Retina (tissue), 1 donor: ENCODE data around the gene ZBTB7C.
A peak's percentile ranks its signal among the peaks of the same experiment; 100 is the strongest.

Source experiments
- DNase-seq: peaks from one replicate; pipeline ENCODE4 v3.0.0-alpha.2; 2016

The ZBTB7C gene

GRCh38 chr18:48417985-48418384 is 8.8 kb upstream of the ZBTB7C start:
- no peak for DNase-seq

- no peak for DNase-seq
Measured at GRCh38 chr18:48413342-48413741, 4.2 kb upstream of the ZBTB7C start.

GRCh38 chr18:48412339-48412929 is 3.3 kb upstream of the ZBTB7C start:
- peak; percentile 46 for DNase-seq

- DNase-seq, result peak; percentile 92
Measured at GRCh38 chr18:48410095-48410920, 1.1 kb upstream of the ZBTB7C start.

- DNase-seq, result peak; percentile 90
Measured at GRCh38 chr18:48409591-48410094, 460 bp upstream of the ZBTB7C start.

- DNase-seq, result peak; percentile 59
Measured at GRCh38 chr18:48408111-48408726, 964 bp downstream of the ZBTB7C start.

- DNase-seq, result peak; percentile 34
Measured at GRCh38 chr18:48407358-48407757, 1.8 kb downstream of the ZBTB7C start.

- DNase-seq, result no peak
Measured at GRCh38 chr18:48405978-48406377, 3.2 kb downstream of the ZBTB7C start.

GRCh38 chr18:48404716-48405507 is 4.3 kb downstream of the ZBTB7C start:
- no peak for DNase-seq

- DNase-seq, result no peak
Measured at GRCh38 chr18:48402953-48403352, 6.2 kb downstream of the ZBTB7C start.

GRCh38 chr18:48399303-48400075 is 9.7 kb downstream of the ZBTB7C start:
- no peak for DNase-seq

- no peak for DNase-seq
Measured at GRCh38 chr18:48398074-48398473, 11.1 kb downstream of the ZBTB7C start.

- no peak for DNase-seq
Measured at GRCh38 chr18:48397021-48397420, 12.2 kb downstream of the ZBTB7C start.

GRCh38 chr18:48396561-48396960 is 12.6 kb downstream of the ZBTB7C start:
- DNase-seq, result no peak

GRCh38 chr18:48395646-48396045 is 13.5 kb downstream of the ZBTB7C start:
- no peak for DNase-seq

- no peak for DNase-seq
Measured at GRCh38 chr18:48394176-48394575, 15.0 kb downstream of the ZBTB7C start.

GRCh38 chr18:48393776-48394175 is 15.4 kb downstream of the ZBTB7C start:
- no peak for DNase-seq

GRCh38 chr18:48393170-48393569 is 16.0 kb downstream of the ZBTB7C start:
- no peak for DNase-seq

- DNase-seq, result no peak
Measured at GRCh38 chr18:48392268-48392667, 16.9 kb downstream of the ZBTB7C start.

GRCh38 chr18:48391868-48392267 is 17.3 kb downstream of the ZBTB7C start:
- no peak for DNase-seq

GRCh38 chr18:48390641-48391040 is 18.5 kb downstream of the ZBTB7C start:
- DNase-seq, result no peak

GRCh38 chr18:48388478-48388877 is 20.7 kb downstream of the ZBTB7C start:
- DNase-seq, result no peak
